ENCODE measurements around the gene CD58.
"Not testable (repeated sequence)": the region's sequence is repeated elsewhere in the genome, so short reads cannot be mapped to it uniquely, and the experiment has no call there.

DNA sequence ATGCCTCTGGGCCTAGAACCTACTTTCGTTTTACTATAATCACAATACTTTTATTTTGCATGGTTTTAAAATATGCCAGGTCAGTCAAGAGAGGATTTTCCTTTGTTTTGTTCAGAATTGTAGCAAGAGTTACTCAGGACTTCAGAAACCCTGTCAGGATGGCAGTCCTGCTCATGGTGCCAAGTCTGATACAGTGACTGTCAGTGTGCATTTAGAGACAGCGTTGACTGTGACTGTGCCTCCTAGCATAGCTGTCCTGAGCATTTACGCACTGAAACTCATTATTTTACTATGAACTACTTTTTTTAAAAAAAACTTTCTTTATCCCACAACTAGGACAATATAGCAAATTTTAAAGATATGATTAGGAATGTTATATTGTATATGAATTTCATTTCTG lies 23.2 kb upstream of the CD58 start:
- TF ChIP-seq, protein P1, sequence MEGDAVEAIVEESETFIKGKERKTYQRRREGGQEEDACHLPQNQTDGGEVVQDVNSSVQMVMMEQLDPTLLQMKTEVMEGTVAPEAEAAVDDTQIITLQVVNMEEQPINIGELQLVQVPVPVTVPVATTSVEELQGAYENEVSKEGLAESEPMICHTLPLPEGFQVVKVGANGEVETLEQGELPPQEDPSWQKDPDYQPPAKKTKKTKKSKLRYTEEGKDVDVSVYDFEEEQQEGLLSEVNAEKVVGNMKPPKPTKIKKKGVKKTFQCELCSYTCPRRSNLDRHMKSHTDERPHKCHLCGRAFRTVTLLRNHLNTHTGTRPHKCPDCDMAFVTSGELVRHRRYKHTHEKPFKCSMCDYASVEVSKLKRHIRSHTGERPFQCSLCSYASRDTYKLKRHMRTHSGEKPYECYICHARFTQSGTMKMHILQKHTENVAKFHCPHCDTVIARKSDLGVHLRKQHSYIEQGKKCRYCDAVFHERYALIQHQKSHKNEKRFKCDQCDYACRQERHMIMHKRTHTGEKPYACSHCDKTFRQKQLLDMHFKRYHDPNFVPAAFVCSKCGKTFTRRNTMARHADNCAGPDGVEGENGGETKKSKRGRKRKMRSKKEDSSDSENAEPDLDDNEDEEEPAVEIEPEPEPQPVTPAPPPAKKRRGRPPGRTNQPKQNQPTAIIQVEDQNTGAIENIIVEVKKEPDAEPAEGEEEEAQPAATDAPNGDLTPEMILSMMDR (IDR thresholded peaks at IDR 0.05) = not testable (repeated sequence)
- not testable (repeated sequence) for TF ChIP-seq POLR2A (IDR thresholded peaks at IDR 0.05)

Measured in transverse colon (tissue), 3 donors.